ELR (cell line): ENCODE measurements around the gene ANKLE2.

ENCODE experiments used
- DNase-seq: peaks from one replicate; pipeline ENCODE4 v3.0.0-alpha.2; 2015; ENCODE audit warnings: low read depth

The ANKLE2 gene

GRCh38 chr12:132687211-132688164 is 74.1 kb downstream of the ANKLE2 start, which contains the start of the genes POLE and PXMP2:
POLE (minus strand) TSS chr12:132687342; CDS start chr12:132687315, 27 bp downstream.
PXMP2 (plus strand) TSS chr12:132687587; CDS start chr12:132687671, 84 bp downstream.
- DNase-seq = peak; percentile 96

DNA sequence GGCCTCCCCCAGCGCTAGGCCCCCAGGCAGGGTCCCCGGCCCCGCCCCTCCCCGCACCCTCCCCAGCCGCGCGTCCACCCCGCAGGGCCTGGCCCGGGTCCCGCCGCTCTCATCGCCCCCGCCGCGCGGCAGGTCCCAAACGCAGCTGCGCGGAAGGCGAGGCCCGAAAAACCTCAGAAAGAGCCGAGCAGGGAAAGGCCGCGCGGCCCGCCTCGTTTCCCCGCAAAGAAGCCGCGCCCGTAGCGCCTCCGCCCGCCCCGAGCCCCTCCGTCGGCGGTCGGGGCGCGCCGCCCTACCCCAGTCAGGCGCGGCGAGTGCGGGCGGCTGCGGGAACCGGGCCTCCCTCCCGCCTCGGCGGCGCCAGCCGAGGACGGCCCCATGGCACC is 74.8 kb downstream of the ANKLE2 start:
- DNase-seq = peak; percentile 42

- DNase-seq = no peak
These were observed 76.2 kb downstream of the ANKLE2 start for GRCh38 chr12:132685400-132685799.

DNA sequence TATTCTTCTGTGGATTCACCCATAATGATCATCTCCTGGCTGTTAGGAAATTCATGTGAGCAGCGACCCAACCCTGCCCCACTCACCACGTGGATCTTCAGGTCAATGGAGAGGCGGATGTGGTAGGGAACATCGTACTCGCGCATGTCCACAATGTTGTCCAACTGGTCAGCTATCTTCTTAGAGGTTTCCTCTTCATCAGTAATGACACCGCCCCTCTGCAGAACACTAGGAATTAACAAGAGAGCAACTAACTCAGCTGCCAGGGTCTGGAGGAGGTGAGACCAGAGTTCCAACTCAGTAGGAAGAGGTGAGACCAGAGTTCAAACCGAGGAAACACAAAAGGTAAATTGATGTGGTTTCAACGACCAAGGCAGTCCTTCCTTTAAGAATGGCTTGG is 84.1 kb downstream of the ANKLE2 start:
- DNase-seq = no peak

DNA sequence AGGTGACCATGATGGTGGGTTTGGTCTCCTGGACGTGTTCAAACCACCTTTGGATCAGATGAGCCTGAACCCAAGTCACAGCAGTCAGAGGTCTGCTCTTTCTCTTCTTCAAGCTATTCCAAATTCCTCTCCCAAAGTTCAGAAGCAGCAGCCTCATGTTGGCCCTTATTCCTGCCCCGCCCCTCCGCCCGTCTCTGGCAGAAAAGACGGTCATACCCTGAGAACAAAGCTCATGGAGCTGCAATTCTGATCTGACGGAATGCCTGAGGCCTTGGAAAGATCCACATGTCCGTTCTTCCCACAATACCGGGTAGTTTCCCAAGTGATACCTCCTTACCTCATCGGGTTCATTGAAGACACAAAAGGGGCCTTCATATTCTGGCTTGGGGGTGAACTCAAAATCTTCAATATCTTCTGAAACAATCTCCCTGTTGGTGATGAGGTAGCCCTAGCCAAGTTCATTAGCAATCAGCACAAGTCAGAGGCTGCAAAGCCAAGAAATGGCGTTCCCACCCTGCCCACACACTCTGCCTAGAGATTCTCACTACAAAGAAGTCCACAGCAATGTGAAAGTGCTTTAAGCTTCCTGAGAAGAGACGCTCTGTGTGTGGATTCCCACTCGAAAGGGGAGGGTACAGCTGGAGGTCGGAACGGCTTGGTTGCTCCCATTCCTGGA is 85.7 kb downstream of the ANKLE2 start:
- no peak for DNase-seq
